Measurements from ENCODE around the gene MAGI1.
"Not testable (repeated sequence)": the region's sequence is repeated elsewhere in the genome, so short reads cannot be mapped to it uniquely, and the experiment has no call there.

MAGI1 gene

GRCh38 chr3:65873028-65873427 lies 165.7 kb downstream of the MAGI1 start:
- DNase-seq (ENCODE audit: low read depth) = no peak

GRCh38 chr3:65871305-65872141 lies 167.2 kb downstream of the MAGI1 start:
- no peak for DNase-seq (ENCODE audit: low read depth)

- DNase-seq (ENCODE audit: low read depth) = no peak
Observed at GRCh38 chr3:65869798-65870197, 168.9 kb downstream of the MAGI1 start.

- DNase-seq (ENCODE audit: low read depth) = no peak
Observed at GRCh38 chr3:65867463-65868210, 171.1 kb downstream of the MAGI1 start.

GRCh38 chr3:65864357-65864904 lies 174.3 kb downstream of the MAGI1 start:
- DNase-seq (ENCODE audit: low read depth) = no peak

GRCh38 chr3:65861718-65862117 lies 177.0 kb downstream of the MAGI1 start:
- no peak for DNase-seq (ENCODE audit: low read depth)

GRCh38 chr3:65859612-65860011 lies 179.1 kb downstream of the MAGI1 start:
- not testable (repeated sequence) for DNase-seq (ENCODE audit: low read depth)

- no peak for DNase-seq (ENCODE audit: low read depth)
Observed at GRCh38 chr3:65858749-65859148, 180.0 kb downstream of the MAGI1 start.

GRCh38 chr3:65857327-65857726 lies 181.4 kb downstream of the MAGI1 start:
- no peak for DNase-seq (ENCODE audit: low read depth)

GRCh38 chr3:65856907-65857306 lies 181.8 kb downstream of the MAGI1 start:
- DNase-seq (ENCODE audit: low read depth) = no peak

- DNase-seq (ENCODE audit: low read depth) = no peak
Observed at GRCh38 chr3:65855370-65856100, 183.2 kb downstream of the MAGI1 start.

GRCh38 chr3:65854606-65855304 lies 184.0 kb downstream of the MAGI1 start:
- no peak for DNase-seq (ENCODE audit: low read depth)

- no peak for DNase-seq (ENCODE audit: low read depth)
Observed at GRCh38 chr3:65851827-65852226, 186.9 kb downstream of the MAGI1 start.

GRCh38 chr3:65850261-65850660 lies 188.5 kb downstream of the MAGI1 start:
- no peak for DNase-seq (ENCODE audit: low read depth)

GRCh38 chr3:65848024-65848423 lies 190.7 kb downstream of the MAGI1 start:
- DNase-seq (ENCODE audit: low read depth) = no peak

- no peak for DNase-seq (ENCODE audit: low read depth)
Observed at GRCh38 chr3:65846936-65847335, 191.8 kb downstream of the MAGI1 start.

GRCh38 chr3:65844370-65844769 lies 194.3 kb downstream of the MAGI1 start:
- no peak for DNase-seq (ENCODE audit: low read depth)

- DNase-seq (ENCODE audit: low read depth) = no peak
Observed at GRCh38 chr3:65843732-65844131, 195.0 kb downstream of the MAGI1 start.

GRCh38 chr3:65837604-65838003 lies 201.1 kb downstream of the MAGI1 start:
- DNase-seq (ENCODE audit: low read depth) = no peak

- DNase-seq (ENCODE audit: low read depth) = no peak
Observed at GRCh38 chr3:65836047-65836446, 202.7 kb downstream of the MAGI1 start.

GRCh38 chr3:65833761-65834505 lies 204.8 kb downstream of the MAGI1 start:
- no peak for DNase-seq (ENCODE audit: low read depth)

Data from stimulated activated CD4-positive, alpha-beta T cell treated with anti-CD3 and anti-CD28 coated beads, Interleukin-2, amount 100 ng/mL, for 4 hours (primary cell).